H9 (cell line): Measurements from ENCODE around the gene BSPRY. TPM values are rescaled to one million over a fixed set of nuclear protein-coding genes. Genes with fewer than 3 reads are reported as not detected.

ENCODE experiments used
- DNase-seq: peaks from one replicate; pipeline ENCODE4 v3.0.0-alpha.2; 2017
- H2AFZ ChIP-seq: one replicate; pipeline ENCODE4 v1.6.1; 2013; ENCODE audit warnings: mild to moderate bottlenecking, low read length, control low read depth, moderate library complexity
- H2AK5ac ChIP-seq: 2 replicates; pipeline ENCODE4 v1.6.1; 2013; ENCODE audit warnings: low read length, control low read depth, mixed read lengths; ENCODE audit not compliant: insufficient read length
- H2BK120ac ChIP-seq: one replicate; pipeline ENCODE4 v1.6.1; 2013; ENCODE audit warnings: low read depth, mild to moderate bottlenecking, low read length, control low read depth, inconsistent platforms; ENCODE audit not compliant: poor library complexity, severe bottlenecking
- H2BK12ac ChIP-seq: 2 replicates; pipeline ENCODE4 v1.6.1; 2013; ENCODE audit warnings: low read length, control low read depth, mixed read lengths, low read depth; ENCODE audit not compliant: insufficient read length
- H2BK15ac ChIP-seq: 2 replicates; pipeline ENCODE4 v1.6.1; 2013; ENCODE audit warnings: low read depth, low read length, control low read depth
- H2BK20ac ChIP-seq: one replicate; pipeline ENCODE4 v1.6.1; 2013; ENCODE audit warnings: low read depth, mild to moderate bottlenecking, low read length, control low read depth, inconsistent platforms; ENCODE audit not compliant: poor library complexity, severe bottlenecking
- H2BK5ac ChIP-seq: 2 replicates; pipeline ENCODE4 v1.6.1; 2013; ENCODE audit warnings: low read length, control low read depth, mixed read lengths; ENCODE audit not compliant: insufficient read length
- H3K14ac ChIP-seq: 2 replicates; pipeline ENCODE4 v1.6.1; 2013; ENCODE audit warnings: low read length, control low read depth; ENCODE audit not compliant: insufficient read depth
- H3K18ac ChIP-seq: 2 replicates; pipeline ENCODE4 v1.6.1; 2013; ENCODE audit warnings: low read depth, mild to moderate bottlenecking, mixed read lengths, low read length, control low read depth; ENCODE audit not compliant: insufficient read length
- H3K23ac ChIP-seq: 2 replicates; pipeline ENCODE4 v1.6.1; 2013; ENCODE audit warnings: low read length, control low read depth, mixed read lengths, low read depth; ENCODE audit not compliant: insufficient read length
- H3K23me2 ChIP-seq: 2 replicates; pipeline ENCODE4 v1.6.1; 2013; ENCODE audit warnings: low read depth, mild to moderate bottlenecking, mixed read lengths, low read length, control low read depth; ENCODE audit not compliant: insufficient read length, poor library complexity, severe bottlenecking
- H3K27ac ChIP-seq: 2 replicates; pipeline ENCODE4 v1.5.1; 2013; ENCODE audit warnings: low read length, control low read depth, mixed read lengths, low read depth; ENCODE audit not compliant: insufficient read length
- H3K27me3 ChIP-seq: 2 replicates; pipeline ENCODE4 v1.6.1; 2013; ENCODE audit warnings: low read length, control low read depth, inconsistent platforms; ENCODE audit not compliant: insufficient read depth
- H3K4ac ChIP-seq: 2 replicates; pipeline ENCODE4 v1.6.1; 2013; ENCODE audit warnings: low read depth, mild to moderate bottlenecking, control low read depth, inconsistent platforms, low read length, moderate library complexity
- H3K4me1 ChIP-seq: 2 replicates; pipeline ENCODE4 v1.6.1; 2013; ENCODE audit warnings: low read length, control low read depth, inconsistent platforms; ENCODE audit not compliant: insufficient read depth
- H3K4me2 ChIP-seq: 2 replicates; pipeline ENCODE4 v1.6.1; 2013; ENCODE audit warnings: low read length, control low read depth, mixed read lengths; ENCODE audit not compliant: insufficient read length, insufficient read depth
- H3K56ac ChIP-seq: 2 replicates; pipeline ENCODE4 v1.6.1; 2013; ENCODE audit warnings: low read depth, mild to moderate bottlenecking, mixed read lengths, low read length, control low read depth; ENCODE audit not compliant: insufficient read length
- H3K79me1 ChIP-seq: 2 replicates; pipeline ENCODE4 v1.6.1; 2013; ENCODE audit warnings: low read depth, mild to moderate bottlenecking, moderate library complexity, low read length, control low read depth, inconsistent platforms; ENCODE audit not compliant: insufficient read depth, poor library complexity, severe bottlenecking
- H3K79me2 ChIP-seq: 2 replicates; pipeline ENCODE4 v1.6.1; 2013; ENCODE audit warnings: low read length, control low read depth, inconsistent platforms; ENCODE audit not compliant: insufficient read depth
- H3K9ac ChIP-seq: 2 replicates; pipeline ENCODE4 v1.6.1; 2013; ENCODE audit warnings: low read length, control low read depth, mixed read lengths; ENCODE audit not compliant: insufficient read length; ENCODE audit errors: extremely low read depth
- H3K9me3 ChIP-seq: one replicate; pipeline ENCODE4 v1.6.1; 2013; ENCODE audit warnings: low read depth, low read length, inconsistent platforms; ENCODE audit not compliant: control insufficient read depth
- H3T11ph ChIP-seq: one replicate; pipeline ENCODE4 v1.6.1; 2013; ENCODE audit warnings: mild to moderate bottlenecking, low read length, control low read depth, inconsistent platforms
- H4K20me1 ChIP-seq: one replicate; pipeline ENCODE4 v1.6.1; 2013; ENCODE audit not compliant: control insufficient read depth, insufficient read length, insufficient read depth
- H4K5ac ChIP-seq: 2 replicates; pipeline ENCODE4 v1.6.1; 2013; ENCODE audit warnings: low read depth, mild to moderate bottlenecking, mixed read lengths, low read length, control low read depth; ENCODE audit not compliant: insufficient read length
- H4K8ac ChIP-seq: replicated peaks from 2 replicates; pipeline ENCODE4 v1.6.1; 2013; ENCODE audit warnings: low read length, control low read depth, mixed read lengths, low read depth; ENCODE audit not compliant: insufficient read length
- H4K91ac ChIP-seq: 2 replicates; pipeline ENCODE4 v1.6.1; 2013; ENCODE audit warnings: low read depth, mild to moderate bottlenecking, moderate library complexity, mixed read lengths, low read length, control low read depth; ENCODE audit not compliant: insufficient read length
- H3K27ac Mint-ChIP-seq, 3 experiments: 2 replicates in 2 of 3; 3 replicates in 1 of 3; pipeline ENCODE4 v1.8.0; 2020 to 2021; ENCODE audit warnings: mixed read lengths in 3 of 3, mild to moderate bottlenecking in 1 of 3, moderate library complexity in 1 of 3
- H3K27me3 Mint-ChIP-seq: 2 replicates; pipeline ENCODE4 v1.8.0; 2021; ENCODE audit warnings: low read depth, mild to moderate bottlenecking, moderate library complexity, mixed read lengths
- H3K36me3 Mint-ChIP-seq, 3 experiments: 2 replicates in 2 of 3; 3 replicates in 1 of 3; pipeline ENCODE4 v1.8.0; 2020 to 2021; ENCODE audit warnings: low read depth in 3 of 3, mixed read lengths in 3 of 3; ENCODE audit not compliant: insufficient read depth in 1 of 3
- H3K4me1 Mint-ChIP-seq, 2 experiments: 2 replicates each; pipeline ENCODE4 v1.8.0; 2020; ENCODE audit warnings: mixed read lengths in 2 of 2
- H3K4me3 Mint-ChIP-seq, 2 experiments: 2 replicates in 1 of 2; 3 replicates in 1 of 2; pipeline ENCODE4 v1.8.0; 2020 to 2021; ENCODE audit warnings: mild to moderate bottlenecking in 2 of 2, mixed read lengths in 2 of 2, moderate library complexity in 1 of 2
- H3K9me3 Mint-ChIP-seq, 2 experiments: 2 replicates in 1 of 2; 3 replicates in 1 of 2; pipeline ENCODE4 v1.8.0; 2020; ENCODE audit warnings: mild to moderate bottlenecking in 2 of 2, mixed read lengths in 2 of 2, moderate library complexity in 1 of 2
- WGBS: extraction: QIAGEN DNeasy Blood & Tissue Kit; methylation state at CpG from one replicate; pipeline ENCODE4 v1.1.7; 2013; ENCODE audit warnings: missing lambda C conversion rate, low lambda C conversion rate, mixed read lengths; ENCODE audit not compliant: insufficient read length; ENCODE audit errors: extremely low coverage; 5-methylcytosine and 5-hydroxymethylcytosine counted together
- total RNA-seq: library from RNA; stranded (reverse); gene quantifications from 2 replicates; pipeline ENCODE4 v1.2.1, GENCODE V29; 2021
- TF ChIP-seq, protein P1 (sequence below): fragments of 200-600 bp; sonication (generic); conservative IDR thresholded peaks from 3 replicates; pipeline ENCODE4 v1.8.0; 2021; ENCODE audit warnings: antibody characterized with exemption, mild to moderate bottlenecking

The BSPRY gene
- total RNA-seq, 1 experiment from 2014 or later, result 4.5 TPM

GRCh38 chr9:113328045-113328782 lies 21.1 kb upstream of the BSPRY start:
- Histone ChIP-seq H4K5ac (no peak overlapping the region), H3K14ac (no peak overlapping the region), H3K27ac (no peak overlapping the region), H4K20me1 (no peaks in the 10 kb centered on the region), H3K79me1 (no peaks in the 10 kb centered on the region), H2BK20ac (no peak overlapping the region), H3K4me1 (no peaks in the 10 kb centered on the region), H2AFZ (no peak overlapping the region), H4K91ac (no peak overlapping the region), H3K4ac (no peak overlapping the region), H3K23me2 (no peaks in the 10 kb centered on the region), H3K18ac (no peak overlapping the region), H2AK5ac (no peak overlapping the region), H3K79me2 (no peaks in the 10 kb centered on the region), H2BK5ac (no peak overlapping the region), H2BK120ac (no peak overlapping the region), H3K23ac (no peak overlapping the region), H2BK12ac (no peak overlapping the region), H3K9me3 (no peaks in the 10 kb centered on the region), H4K8ac (no peak overlapping the region), H3T11ph (no peak overlapping the region), H2BK15ac (no peak overlapping the region), H3K27me3 (no peaks in the 10 kb centered on the region), H3K4me2 (no peak overlapping the region), H3K9ac (no peak overlapping the region), H3K56ac (no peak overlapping the region)
- WGBS, result no CpG with 5 or more reads among the region's 3 CpGs
- Mint-ChIP-seq H3K4me3 (no peak overlapping the region), H3K27ac (no peak overlapping the region), H3K36me3 (no peaks in the 10 kb centered on the region), H3K4me1 (peaks cover 0 to 5% of the 10 kb centered on the region in 2 experiments; a peak in 1 of 4 replicates), H3K9me3 (no peaks in the 10 kb centered on the region), H3K27me3 (peaks cover 2% of the 10 kb centered on the region)
- DNase-seq, result no peak
- TF ChIP-seq, protein P1, sequence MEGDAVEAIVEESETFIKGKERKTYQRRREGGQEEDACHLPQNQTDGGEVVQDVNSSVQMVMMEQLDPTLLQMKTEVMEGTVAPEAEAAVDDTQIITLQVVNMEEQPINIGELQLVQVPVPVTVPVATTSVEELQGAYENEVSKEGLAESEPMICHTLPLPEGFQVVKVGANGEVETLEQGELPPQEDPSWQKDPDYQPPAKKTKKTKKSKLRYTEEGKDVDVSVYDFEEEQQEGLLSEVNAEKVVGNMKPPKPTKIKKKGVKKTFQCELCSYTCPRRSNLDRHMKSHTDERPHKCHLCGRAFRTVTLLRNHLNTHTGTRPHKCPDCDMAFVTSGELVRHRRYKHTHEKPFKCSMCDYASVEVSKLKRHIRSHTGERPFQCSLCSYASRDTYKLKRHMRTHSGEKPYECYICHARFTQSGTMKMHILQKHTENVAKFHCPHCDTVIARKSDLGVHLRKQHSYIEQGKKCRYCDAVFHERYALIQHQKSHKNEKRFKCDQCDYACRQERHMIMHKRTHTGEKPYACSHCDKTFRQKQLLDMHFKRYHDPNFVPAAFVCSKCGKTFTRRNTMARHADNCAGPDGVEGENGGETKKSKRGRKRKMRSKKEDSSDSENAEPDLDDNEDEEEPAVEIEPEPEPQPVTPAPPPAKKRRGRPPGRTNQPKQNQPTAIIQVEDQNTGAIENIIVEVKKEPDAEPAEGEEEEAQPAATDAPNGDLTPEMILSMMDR, result no peak
